Spleen (tissue), 11 donors: ENCODE measurements around the gene GPRASP1. TPM values are rescaled to one million over a fixed set of nuclear protein-coding genes. Genes with fewer than 3 reads are reported as not detected.
"Not testable (repeated sequence)": the region's sequence is repeated elsewhere in the genome, so short reads cannot be mapped to it uniquely, and the experiment has no call there.

Experiments
- DNase-seq: peaks from one replicate; pipeline ENCODE4 v3.0.0-alpha.2; 2020
- H3K27ac ChIP-seq, 8 donors: fragments of 200-600 bp; sonication (generic) in 7 of 8; 1 replicate in 4 of 8; 2 replicates in 4 of 8; pipeline versions ENCODE4 v1.5.0 to v1.8.0; 2016 to 2021; ENCODE audit warnings: inconsistent platforms in 4 of 8, mild to moderate bottlenecking in 4 of 8, moderate library complexity in 1 of 8
- H3K27me3 ChIP-seq, 7 donors: fragments of 200-600 bp; sonication (generic) in 6 of 7; replicated peaks in 1 of 7; 1 replicate in 4 of 7; 2 replicates in 3 of 7; pipeline versions ENCODE4 v1.5.0 to v1.8.0; 2016 to 2021; ENCODE audit warnings: inconsistent platforms in 3 of 7, mild to moderate bottlenecking in 1 of 7
- H3K36me3 ChIP-seq, 6 donors: fragments of 200-600 bp; sonication (generic) in 5 of 6; 1 replicate in 4 of 6; 2 replicates in 2 of 6; pipeline versions ENCODE4 v1.5.0 to v1.8.0; 2016 to 2021; ENCODE audit warnings: inconsistent platforms in 2 of 6
- H3K4me1 ChIP-seq, 6 donors: fragments of 200-600 bp; sonication (generic) in 5 of 6; 1 replicate in 3 of 6; 2 replicates in 3 of 6; pipeline versions ENCODE4 v1.5.0 to v1.8.0; 2016 to 2021; ENCODE audit warnings: inconsistent platforms in 3 of 6
- H3K4me3 ChIP-seq, 8 donors: fragments of 200-600 bp; sonication (generic) in 7 of 8; 1 replicate in 4 of 8; 2 replicates in 4 of 8; pipeline versions ENCODE4 v1.5.0 to v1.8.0; 2016 to 2021; ENCODE audit warnings: inconsistent platforms in 4 of 8, mild to moderate bottlenecking in 4 of 8, moderate library complexity in 2 of 8
- H3K9me3 ChIP-seq, 8 donors: fragments of 200-600 bp; sonication (generic) in 7 of 8; 1 replicate in 4 of 8; 2 replicates in 4 of 8; pipeline versions ENCODE4 v1.5.0 to v1.8.0; 2016 to 2021; ENCODE audit warnings: inconsistent platforms in 4 of 8
- POLR2A ChIP-seq, 3 donors: fragments of 450-650 bp; IDR thresholded peaks; one replicate each; pipeline ENCODE4 v1.5.1; 2017; ENCODE audit warnings: antibody characterized with exemption in 3 of 3, mild to moderate bottlenecking in 1 of 3
- POLR2AphosphoS5 ChIP-seq, 3 donors: sonication (generic); formaldehyde crosslinking; IDR thresholded peaks; one replicate each; pipeline ENCODE4 v1.5.1; 2017; ENCODE audit warnings: antibody characterized with exemption in 3 of 3
- WGBS, 5 donors: extraction: QIAGEN DNeasy Blood & Tissue Kit in 3 of 5; methylation state at CpG; one replicate each; pipeline versions ENCODE4 v1.1.5 to v1.1.7; 2013 to 2018; 5-methylcytosine and 5-hydroxymethylcytosine counted together
- intact Hi-C: fragments of 100-400 bp; cut with DNase I; formaldehyde crosslinking; loops from one replicate; pipeline ENCODE4 v1.15.0; 2023; ENCODE audit warnings: low total_unique reads
- polyA plus RNA-seq, 3 donors: library from polyadenylated mRNA; stranded (reverse); fragments of 200-250 nt; gene quantifications; one replicate each; pipeline ENCODE4 v1.2.1, GENCODE V29; 2013
- total RNA-seq, 7 donors: library from RNA; depleted of rRNA in 3 of 7; stranded (reverse); fragments of >200 nt in 3 of 7; fragmentation: NEBNext Ultra II Directional in 4 of 7; extraction: Animal tissue kit (Norgen Biotek cat#: 25700) in 4 of 7; gene quantifications; one replicate each; pipeline versions ENCODE4 v1.1.0 to v1.2.1, GENCODE V29; 2016 to 2021
- TF ChIP-seq, protein P1 (sequence below), 11 experiments: fragments of 200-600 bp in 7 of 11; fragments of 450-650 bp in 4 of 11; sonication (generic) in 4 of 11; IDR thresholded peaks in 8 of 11; conservative IDR thresholded peaks in 3 of 11; 1 replicate in 7 of 11; 2 replicates in 4 of 11; pipeline versions ENCODE4 v1.4.0 to v1.8.0; 2016 to 2021; ENCODE audit warnings: antibody characterized with exemption in 11 of 11, inconsistent platforms in 4 of 11, mild to moderate bottlenecking in 1 of 11
- donor health status: healthy with polysubstance abuse.
- donor health status: DM: no; HTN: no; CAD: no; lungs with moderate emphysema.
- donor health status: DM: no; HTN: no; CAD: no.
- donor health status: Bipolar disorder and iron deficiency.
- donor health status: healthy.
- donor health status: DM: no; HTN: no; CAD: no.
- donor health status: DM: yes; HTN: yes; CAD: no.

GPRASP1 gene
- total and polyA plus RNA-seq, 10 donors = 3.0 to 20.5 (median 12.7) TPM

DNA sequence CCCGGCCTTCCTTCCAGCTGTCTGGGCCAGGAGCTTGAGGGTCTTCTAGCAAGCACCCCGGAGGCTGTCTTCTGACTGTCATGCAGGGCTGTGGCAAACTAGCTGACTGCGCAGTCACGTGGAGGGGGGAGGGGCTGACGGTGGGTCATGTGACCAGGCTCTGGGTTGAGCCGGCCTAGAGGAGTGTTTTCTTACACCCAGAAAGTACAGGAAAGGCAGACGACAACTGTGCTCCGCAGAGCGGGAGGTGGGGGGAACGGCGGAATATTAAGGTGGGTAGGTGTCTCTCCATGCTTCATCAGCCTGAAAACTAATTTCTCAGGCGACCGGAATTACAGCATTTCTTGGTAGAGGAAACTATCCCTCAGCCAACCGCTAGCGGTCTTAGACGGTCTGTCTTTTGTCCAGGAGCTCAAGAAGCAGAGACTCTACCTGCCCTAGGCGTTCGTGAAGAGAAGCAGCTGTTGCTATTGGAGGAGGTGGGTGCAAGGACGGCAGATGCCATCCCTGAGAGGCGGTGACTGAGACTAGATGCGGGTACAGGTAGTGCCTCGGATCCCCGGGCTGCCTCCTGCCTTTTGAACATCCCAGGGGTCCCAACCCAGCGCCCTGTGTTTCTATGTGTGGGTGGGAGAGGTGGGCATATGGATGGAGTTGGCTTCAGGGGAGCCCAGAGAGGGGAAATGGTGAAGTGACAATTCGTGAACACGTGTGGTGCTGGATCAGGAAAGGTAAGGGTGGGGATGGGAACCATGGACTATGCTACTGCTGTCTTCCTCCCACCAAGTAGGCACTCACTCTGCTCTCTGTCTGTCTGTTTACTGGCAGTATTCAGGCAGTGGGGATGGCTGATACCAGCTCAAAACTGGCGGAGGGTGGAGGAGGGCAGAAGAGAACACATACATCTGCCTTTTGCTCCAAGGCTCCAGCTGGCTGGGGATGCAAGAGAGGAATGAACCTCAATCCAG lies 8.8 kb downstream of the GPRASP1 start:
- WGBS, 5 donors = 10 to 35% (median 16%) methylated on average over 12 to 27 of the region's 27 CpGs
- Histone ChIP-seq H3K4me3 (peak overlapping the region; percentile 24 to 68 (median 34)), H3K27me3 (no peaks in the 10 kb centered on the region), H3K27ac (peak overlapping the region in 7 of 8 donors; percentile 58 to 80 (median 71)), H3K9me3 (peaks cover 0 to 14% (median 0%) of the 10 kb centered on the region in 8 donors), H3K4me1 (peaks cover 0 to 13% (median 0%) of the 10 kb centered on the region in 6 donors), H3K36me3 (no peaks in the 10 kb centered on the region)
- intact Hi-C loops = loop anchor here (10.0 kb wide), 1 partner anchor 55 kb away; the partner anchor contains the start of gene GPRASP2
- DNase-seq = peak; percentile 95
- no peak for TF ChIP-seq POLR2A (IDR thresholded peaks at IDR 0.05)
- peak; percentile 71 to 82 (median 76) for TF ChIP-seq POLR2AphosphoS5 (IDR thresholded peaks at IDR 0.05)
- TF ChIP-seq, protein P1, sequence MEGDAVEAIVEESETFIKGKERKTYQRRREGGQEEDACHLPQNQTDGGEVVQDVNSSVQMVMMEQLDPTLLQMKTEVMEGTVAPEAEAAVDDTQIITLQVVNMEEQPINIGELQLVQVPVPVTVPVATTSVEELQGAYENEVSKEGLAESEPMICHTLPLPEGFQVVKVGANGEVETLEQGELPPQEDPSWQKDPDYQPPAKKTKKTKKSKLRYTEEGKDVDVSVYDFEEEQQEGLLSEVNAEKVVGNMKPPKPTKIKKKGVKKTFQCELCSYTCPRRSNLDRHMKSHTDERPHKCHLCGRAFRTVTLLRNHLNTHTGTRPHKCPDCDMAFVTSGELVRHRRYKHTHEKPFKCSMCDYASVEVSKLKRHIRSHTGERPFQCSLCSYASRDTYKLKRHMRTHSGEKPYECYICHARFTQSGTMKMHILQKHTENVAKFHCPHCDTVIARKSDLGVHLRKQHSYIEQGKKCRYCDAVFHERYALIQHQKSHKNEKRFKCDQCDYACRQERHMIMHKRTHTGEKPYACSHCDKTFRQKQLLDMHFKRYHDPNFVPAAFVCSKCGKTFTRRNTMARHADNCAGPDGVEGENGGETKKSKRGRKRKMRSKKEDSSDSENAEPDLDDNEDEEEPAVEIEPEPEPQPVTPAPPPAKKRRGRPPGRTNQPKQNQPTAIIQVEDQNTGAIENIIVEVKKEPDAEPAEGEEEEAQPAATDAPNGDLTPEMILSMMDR (IDR thresholded peaks at IDR 0.05 in 8 of 11, conservative IDR thresholded peaks at IDR 0.05 in 3 of 11) = peak in 3 of 11 experiments; percentile 14 to 33 (median 25)

DNA sequence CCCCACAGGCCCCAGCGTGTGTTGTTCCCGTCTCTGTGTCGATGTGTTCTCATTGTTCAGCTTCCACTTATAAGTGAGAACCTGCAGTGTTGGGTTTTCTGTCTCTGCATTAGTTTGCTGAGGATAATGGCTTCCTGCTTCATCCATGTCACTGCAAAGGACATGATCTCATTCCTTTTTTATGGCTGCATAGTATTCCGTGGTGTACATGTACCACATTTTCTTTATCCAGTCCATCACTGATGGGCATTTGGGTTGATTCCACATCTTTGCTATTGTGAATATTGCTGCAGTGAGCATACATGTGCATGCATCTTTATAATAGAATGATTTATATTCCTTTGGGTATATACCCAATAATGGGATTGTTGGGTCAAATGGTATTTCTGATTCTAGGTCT lies 12.5 kb downstream of the GPRASP1 start:
- peaks cover 0 to 38% (median 3%) of the 10 kb centered on the region in 8 donors for H3K9me3 ChIP-seq
- H3K27me3 ChIP-seq, H3K36me3 ChIP-seq, H3K4me1 ChIP-seq, H3K27ac ChIP-seq, DNase-seq, intact Hi-C loops, H3K4me3 ChIP-seq: not testable (repeated sequence)
- WGBS, 5 donors = 82 to 99% (median 94%) methylated on average over 4 of the region's 4 CpGs

DNA sequence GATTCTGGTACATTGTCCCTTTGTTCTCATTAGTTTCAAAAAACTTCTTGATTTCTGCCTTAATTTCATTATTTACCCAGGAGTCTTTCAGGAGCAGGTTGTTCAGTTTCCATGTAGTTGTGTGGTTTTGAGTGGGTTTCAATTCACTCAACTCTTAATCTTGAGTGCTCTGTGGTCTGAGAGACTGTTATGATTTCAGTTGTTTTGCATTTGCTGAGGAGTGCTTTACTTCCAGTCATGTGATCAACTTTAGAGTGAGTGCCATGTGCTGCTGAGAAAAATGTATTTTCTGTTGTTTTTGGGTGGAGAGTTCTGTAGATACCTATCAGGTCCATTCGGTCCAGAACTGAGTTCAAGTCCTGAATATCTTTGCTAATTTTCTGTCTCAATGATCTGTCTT lies 15.8 kb downstream of the GPRASP1 start:
- peaks cover 0 to 38% (median 3%) of the 10 kb centered on the region in 8 donors for H3K9me3 ChIP-seq
- H3K4me1 ChIP-seq, intact Hi-C loops, H3K36me3 ChIP-seq, H3K27ac ChIP-seq, H3K4me3 ChIP-seq, H3K27me3 ChIP-seq, DNase-seq: not testable (repeated sequence)
- whole genome bisulfite sequencing, 5 donors = 85 to 100% (median 94%) methylated on average over 1 of the region's 1 CpG

DNA sequence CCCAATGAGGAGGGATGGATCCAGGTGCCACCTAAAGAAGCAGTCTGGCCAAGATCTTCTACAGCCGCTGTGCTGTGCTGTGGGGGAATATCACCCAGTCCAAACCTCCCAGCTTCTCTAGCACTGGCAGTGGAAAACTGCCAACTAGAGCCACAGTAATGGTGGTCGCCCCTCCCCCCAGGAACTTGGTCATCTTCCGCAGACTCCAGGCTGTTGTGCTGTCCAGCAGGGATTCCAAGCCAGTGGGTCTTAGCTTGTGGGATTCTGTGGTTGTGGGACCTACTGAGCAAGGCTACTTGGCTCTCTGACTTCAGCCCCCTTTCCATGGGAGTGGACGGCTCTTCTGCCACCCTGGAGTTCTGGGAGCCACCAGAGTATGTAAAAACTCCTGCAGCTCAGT lies 18.2 kb downstream of the GPRASP1 start:
- H3K4me1 ChIP-seq = no peaks in the 10 kb centered on the region
- peaks cover 0 to 29% (median 1%) of the 10 kb centered on the region in 8 donors for H3K9me3 ChIP-seq
- no peak for DNase-seq
- TF ChIP-seq, protein P1 (IDR thresholded peaks at IDR 0.05 in 8 of 11, conservative IDR thresholded peaks at IDR 0.05 in 3 of 11) = no peak
- TF ChIP-seq POLR2AphosphoS5 (IDR thresholded peaks at IDR 0.05) = no peak
- no peak for TF ChIP-seq POLR2A (IDR thresholded peaks at IDR 0.05)
- H3K27me3 ChIP-seq = no peaks in the 10 kb centered on the region
- intact Hi-C loops = no loop called here
- H3K27ac ChIP-seq = no peak overlapping the region
- H3K36me3 ChIP-seq = peaks cover 0 to 4% (median 0%) of the 10 kb centered on the region in 6 donors
- WGBS, 5 donors = 73 to 94% (median 84%) methylated on average over 2 to 4 of the region's 4 CpGs; no CpG with 5 or more reads in 1 of the 5 donors
- H3K4me3 ChIP-seq = no peak overlapping the region

DNA sequence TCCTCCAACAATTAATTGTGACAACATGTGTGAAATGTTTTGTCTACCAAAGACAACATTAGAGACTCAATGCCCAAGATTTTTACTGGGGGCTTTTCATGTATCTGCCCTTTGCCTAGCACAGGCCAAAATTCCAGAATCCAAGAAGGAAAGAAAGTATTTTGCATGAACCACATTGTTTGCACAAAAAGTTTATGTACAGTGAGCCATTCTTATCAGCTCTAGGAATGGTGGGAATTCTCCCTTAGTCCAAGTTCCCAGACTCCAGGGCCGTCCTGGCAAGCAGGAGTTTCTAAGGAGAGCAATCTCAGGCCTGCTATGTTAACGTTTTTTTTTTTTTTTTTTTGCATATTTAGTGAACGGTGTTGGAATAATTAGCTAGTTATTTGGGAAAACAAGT lies 21.6 kb downstream of the GPRASP1 start:
- H3K9me3 ChIP-seq = peaks cover 0 to 7% (median 0%) of the 10 kb centered on the region in 8 donors
- no peaks in the 10 kb centered on the region for H3K4me1 ChIP-seq
- intact Hi-C loops = no loop called here
- no peak for TF ChIP-seq POLR2AphosphoS5 (IDR thresholded peaks at IDR 0.05)
- TF ChIP-seq, protein P1 (IDR thresholded peaks at IDR 0.05 in 8 of 11, conservative IDR thresholded peaks at IDR 0.05 in 3 of 11) = no peak
- TF ChIP-seq POLR2A (IDR thresholded peaks at IDR 0.05) = no peak
- no peak overlapping the region for H3K27ac ChIP-seq
- H3K27me3 ChIP-seq = no peaks in the 10 kb centered on the region
- 38 to 83% (median 71%) methylated on average over 3 of the region's 3 CpGs for WGBS, 5 donors
- no peak overlapping the region for H3K4me3 ChIP-seq
- DNase-seq = no peak
- H3K36me3 ChIP-seq = peaks cover 0 to 4% (median 0%) of the 10 kb centered on the region in 6 donors

DNA sequence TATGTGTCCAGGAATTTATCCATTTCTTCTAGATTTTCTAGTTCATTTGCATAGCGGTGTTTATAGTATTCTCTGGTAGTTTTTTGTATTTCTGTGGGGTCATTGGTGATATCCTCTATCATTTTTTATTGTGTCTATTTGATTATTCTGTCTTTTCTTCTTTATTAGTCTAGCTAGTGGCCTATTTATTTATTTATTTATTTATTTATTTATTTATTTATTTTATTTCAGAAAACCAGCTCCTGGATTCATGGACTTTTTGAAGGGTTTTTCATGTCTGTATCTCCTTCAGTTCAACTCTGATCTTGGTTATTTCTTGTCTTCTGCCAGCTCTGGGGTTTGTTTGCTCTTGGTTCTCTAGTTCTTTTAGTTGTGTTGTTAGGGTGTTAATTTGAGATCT lies 26.2 kb downstream of the GPRASP1 start:
- peaks cover 8 to 29% (median 21%) of the 10 kb centered on the region in 8 donors for H3K9me3 ChIP-seq
- WGBS, 5 donors = 62 to 100% (median 91%) methylated on average over 1 of the region's 1 CpG
- H3K4me1 ChIP-seq, H3K4me3 ChIP-seq, H3K27ac ChIP-seq, DNase-seq, H3K36me3 ChIP-seq, intact Hi-C loops, H3K27me3 ChIP-seq: not testable (repeated sequence)
